ENCODE results near the gene RASL11B.

GRCh38 chr4:52880994-52881393 is 18.9 kb downstream of the RASL11B start:
- no peak for TF ChIP-seq ARNT (IDR thresholded peaks at IDR 0.05)
- no peak for TF ChIP-seq FOXK2 (IDR thresholded peaks at IDR 0.05)
- TF ChIP-seq SUZ12 (IDR thresholded peaks at IDR 0.05), result no peak
- TF ChIP-seq TARDBP (IDR thresholded peaks at IDR 0.05), result no peak
- TF ChIP-seq BHLHE40 (IDR thresholded peaks at IDR 0.05; ENCODE audit: borderline replicate concordance), result no peak
